MCF 10A (cell line): ENCODE data around the gene FOXP4. TPM values are rescaled to one million over a fixed set of nuclear protein-coding genes. Genes with fewer than 3 reads are reported as not detected.

Experiments
- BruUV-seq: library from RNA; stranded (reverse); fragments of 400-500 nt; replicated peaks from 2 replicates; lab custom pipeline; 2021; lab: Mats Ljungman, UMichigan
- CTCF ChIA-PET: fragments of 300-600 bp; sonication (Branson Sonifier 250); formaldehyde crosslinking; extraction: SDS; loops from one replicate; lab custom pipeline; 2021; ENCODE audit warnings: antibody characterized with exemption, inconsistent platforms; lab: Yijun Ruan, JAX
- POLR2A ChIA-PET: fragments of 300-600, 350-650 bp; sonication (Branson Sonifier 250); formaldehyde crosslinking; extraction: SDS; loops from one replicate; lab custom pipeline; 2020; ENCODE audit warnings: antibody characterized with exemption, inconsistent platforms; lab: Yijun Ruan, JAX
- DNase-seq: peaks from one replicate; pipeline ENCODE4 v3.0.0-alpha.2; 2018; ENCODE audit not compliant: unreplicated experiment
- H3K27ac Mint-ChIP-seq: one replicate; pipeline ENCODE4 v1.8.0; 2022; ENCODE audit warnings: mild to moderate bottlenecking, low read depth, mixed read lengths; ENCODE audit not compliant: unreplicated experiment
- H3K27me3 Mint-ChIP-seq: one replicate; pipeline ENCODE4 v1.8.0; 2022; ENCODE audit warnings: mixed read lengths; ENCODE audit not compliant: insufficient read depth, unreplicated experiment
- H3K36me3 Mint-ChIP-seq: one replicate; pipeline ENCODE4 v1.8.0; 2022; ENCODE audit warnings: mild to moderate bottlenecking, moderate library complexity, mixed read lengths; ENCODE audit not compliant: insufficient read depth, unreplicated experiment
- H3K4me1 Mint-ChIP-seq: one replicate; pipeline ENCODE4 v1.8.0; 2022; ENCODE audit warnings: mixed read lengths; ENCODE audit not compliant: insufficient read depth, unreplicated experiment
- H3K4me3 Mint-ChIP-seq: one replicate; pipeline ENCODE4 v1.8.0; 2022; ENCODE audit warnings: mild to moderate bottlenecking, moderate library complexity, mixed read lengths; ENCODE audit not compliant: unreplicated experiment
- H3K9me3 Mint-ChIP-seq: one replicate; pipeline ENCODE4 v1.8.0; 2022; ENCODE audit warnings: mixed read lengths; ENCODE audit not compliant: unreplicated experiment
- CTCF ChIP-seq: fragments of 200-600 bp; IDR thresholded peaks from one replicate; pipeline ENCODE4 v1.8.0; 2022; ENCODE audit warnings: antibody characterized with exemption, mild to moderate bottlenecking; ENCODE audit not compliant: unreplicated experiment
- intact Hi-C: fragments of 100-400 bp; cut with micrococcal nuclease; formaldehyde crosslinking; loops from 2 replicates; pipeline ENCODE4 v1.14.1; 2022
- total RNA-seq: library from RNA; stranded (reverse); gene quantifications from 2 replicates; pipeline ENCODE4 v1.2.3, GENCODE V29; 2022

FOXP4 gene
- total RNA-seq, 1 experiment from 2014 or later, result 16.5 TPM

- no peak overlapping the region for H3K27ac Mint-ChIP-seq
- no TSS peak for BruUV-seq
- no peaks in the 10 kb centered on the region for H3K4me1 Mint-ChIP-seq
- TF ChIP-seq CTCF, result no peak
- DNase-seq, result no peak
- intact Hi-C loops, result no loop called here
- H3K27me3 Mint-ChIP-seq, result no peaks in the 10 kb centered on the region
- H3K9me3 Mint-ChIP-seq, result no peaks in the 10 kb centered on the region
- ChIA-PET CTCF (interaction anchor here (0.7 kb wide), 1 partner anchor 40 kb away, joined by 3 read pairs; no protein-coding TSS in a partner anchor), POLR2A (interaction anchor here (1.3 kb wide), 1 partner anchor 8 kb away, joined by 6 read pairs; no protein-coding TSS in a partner anchor)
- peaks cover 9% of the 10 kb centered on the region for H3K36me3 Mint-ChIP-seq
- H3K4me3 Mint-ChIP-seq, result no peak overlapping the region
Observed at GRCh38 chr6:41555326-41556300, 9.4 kb downstream of the FOXP4 start.

- Mint-ChIP-seq H3K9me3 (no peaks in the 10 kb centered on the region), H3K27ac (no peak overlapping the region), H3K27me3 (no peaks in the 10 kb centered on the region), H3K4me1 (no peaks in the 10 kb centered on the region), H3K36me3 (peaks cover 9% of the 10 kb centered on the region), H3K4me3 (no peak overlapping the region)
- POLR2A ChIA-PET, result no interaction called here
- no peak for TF ChIP-seq CTCF
- BruUV-seq, result no TSS peak
- CTCF ChIA-PET, result interaction anchor here (0.6 to 1.1 kb wide), 2 partner anchors 28 to 189 kb away, joined by 3 read pairs; no protein-coding TSS in a partner anchor
- intact Hi-C loops, result no loop called here
- DNase-seq, result no peak
Observed at GRCh38 chr6:41557335-41557734, 11.2 kb downstream of the FOXP4 start.

GRCh38 chr6:41558033-41558807 is 12.0 kb downstream of the FOXP4 start:
- ChIA-PET CTCF (interaction anchor here (0.6 to 1.2 kb wide), 2 partner anchors 29 to 190 kb away, joined by 3 read pairs; no protein-coding TSS in a partner anchor), POLR2A (no interaction called here)
- intact Hi-C loops, result no loop called here
- H3K36me3 Mint-ChIP-seq, result peaks cover 9% of the 10 kb centered on the region
- BruUV-seq, result no TSS peak
- H3K27ac Mint-ChIP-seq, result no peak overlapping the region
- H3K4me3 Mint-ChIP-seq, result no peak overlapping the region
- no peak for TF ChIP-seq CTCF
- H3K27me3 Mint-ChIP-seq, result no peaks in the 10 kb centered on the region
- DNase-seq, result no peak
- H3K4me1 Mint-ChIP-seq, result no peaks in the 10 kb centered on the region
- no peaks in the 10 kb centered on the region for H3K9me3 Mint-ChIP-seq
